H4 (cell line): ENCODE measurements around the gene TPCN2. TPM values are rescaled to one million over a fixed set of nuclear protein-coding genes. Genes with fewer than 3 reads are reported as not detected.

ENCODE experiments used
- DNase-seq: peaks from one replicate; pipeline ENCODE4 v3.0.0-alpha.2; 2015; ENCODE audit warnings: low spot score
- total RNA-seq: library from RNA; depleted of rRNA; stranded (reverse); fragments of >200 nt; shearing (Covaris generic); gene quantifications from 2 replicates; pipeline ENCODE4 v1.2.3, GENCODE V29; 2014

The TPCN2 gene
- total RNA-seq, 1 experiment from 2014 or later: 7.4 TPM

- no peak for DNase-seq
Observed at GRCh38 chr11:69057236-69057635, 8.5 kb downstream of the TPCN2 start.

GRCh38 chr11:69057801-69058200, 9.1 kb downstream of the TPCN2 start:
- DNase-seq: no peak

- no peak for DNase-seq
Observed at GRCh38 chr11:69058511-69059270, 10.0 kb downstream of the TPCN2 start.

GRCh38 chr11:69059429-69059828, 10.7 kb downstream of the TPCN2 start:
- DNase-seq: no peak

- no peak for DNase-seq
Observed at GRCh38 chr11:69059985-69060384, 11.3 kb downstream of the TPCN2 start.

GRCh38 chr11:69060806-69061712, 12.3 kb downstream of the TPCN2 start:
- DNase-seq: no peak

GRCh38 chr11:69061713-69062053, 13.0 kb downstream of the TPCN2 start:
- no peak for DNase-seq

- DNase-seq: no peak
Observed at GRCh38 chr11:69062169-69062855, 13.6 kb downstream of the TPCN2 start.

- DNase-seq: no peak
Observed at GRCh38 chr11:69062873-69063651, 14.3 kb downstream of the TPCN2 start.

- no peak for DNase-seq
Observed at GRCh38 chr11:69063652-69064260, 15.0 kb downstream of the TPCN2 start.

GRCh38 chr11:69064394-69064957, 15.7 kb downstream of the TPCN2 start:
- DNase-seq: no peak

GRCh38 chr11:69065147-69065710, 16.5 kb downstream of the TPCN2 start:
- no peak for DNase-seq

- DNase-seq: no peak
Observed at GRCh38 chr11:69066122-69067112, 17.7 kb downstream of the TPCN2 start.

- DNase-seq: no peak
Observed at GRCh38 chr11:69067200-69067599, 18.5 kb downstream of the TPCN2 start.

- no peak for DNase-seq
Observed at GRCh38 chr11:69071086-69071800, 22.5 kb downstream of the TPCN2 start.

- DNase-seq: no peak
Observed at GRCh38 chr11:69071956-69072355, 23.2 kb downstream of the TPCN2 start.

GRCh38 chr11:69073469-69073868, 24.7 kb downstream of the TPCN2 start:
- DNase-seq: no peak

GRCh38 chr11:69074375-69075140, 25.8 kb downstream of the TPCN2 start:
- no peak for DNase-seq
